Measurements from ENCODE around the gene FGF9.

DNA sequence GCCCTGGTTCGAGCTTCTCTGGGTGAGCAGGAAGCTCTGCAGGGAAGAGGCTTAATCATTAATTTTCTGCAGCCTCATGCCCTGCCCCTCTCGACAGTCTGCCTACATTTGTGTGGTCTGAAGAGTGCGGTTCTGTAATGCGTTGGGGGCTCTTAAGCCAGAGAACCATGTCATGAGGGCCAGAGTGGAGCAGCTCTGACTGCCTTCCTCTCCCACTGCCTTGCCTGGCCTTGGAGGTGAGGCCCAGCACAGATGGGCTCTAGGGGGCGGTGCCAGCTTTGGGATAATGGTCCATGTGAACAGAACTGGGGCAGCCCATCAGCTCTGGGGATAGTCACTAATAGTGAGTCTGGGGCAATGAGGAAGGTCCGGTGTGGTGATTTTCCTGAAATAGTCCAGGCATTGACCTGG lies 5.7 kb downstream of the FGF9 start:
- TF ChIP-seq SREBF2 (IDR thresholded peaks at IDR 0.05) (no peak), RCOR1 (IDR thresholded peaks at IDR 0.05; ENCODE audit: low read depth, low read length) (no peak), EHMT2 (IDR thresholded peaks at IDR 0.05; ENCODE audit: low read depth) (no peak), RARB (CRISPR knock-in tag; IDR thresholded peaks at IDR 0.05) (no peak), MAZ (IDR thresholded peaks at IDR 0.05; ENCODE audit: borderline replicate concordance, low read depth, low read length) (no peak), EP300 (IDR thresholded peaks at IDR 0.05) (no peak)
- TF ChIP-seq, protein P1, sequence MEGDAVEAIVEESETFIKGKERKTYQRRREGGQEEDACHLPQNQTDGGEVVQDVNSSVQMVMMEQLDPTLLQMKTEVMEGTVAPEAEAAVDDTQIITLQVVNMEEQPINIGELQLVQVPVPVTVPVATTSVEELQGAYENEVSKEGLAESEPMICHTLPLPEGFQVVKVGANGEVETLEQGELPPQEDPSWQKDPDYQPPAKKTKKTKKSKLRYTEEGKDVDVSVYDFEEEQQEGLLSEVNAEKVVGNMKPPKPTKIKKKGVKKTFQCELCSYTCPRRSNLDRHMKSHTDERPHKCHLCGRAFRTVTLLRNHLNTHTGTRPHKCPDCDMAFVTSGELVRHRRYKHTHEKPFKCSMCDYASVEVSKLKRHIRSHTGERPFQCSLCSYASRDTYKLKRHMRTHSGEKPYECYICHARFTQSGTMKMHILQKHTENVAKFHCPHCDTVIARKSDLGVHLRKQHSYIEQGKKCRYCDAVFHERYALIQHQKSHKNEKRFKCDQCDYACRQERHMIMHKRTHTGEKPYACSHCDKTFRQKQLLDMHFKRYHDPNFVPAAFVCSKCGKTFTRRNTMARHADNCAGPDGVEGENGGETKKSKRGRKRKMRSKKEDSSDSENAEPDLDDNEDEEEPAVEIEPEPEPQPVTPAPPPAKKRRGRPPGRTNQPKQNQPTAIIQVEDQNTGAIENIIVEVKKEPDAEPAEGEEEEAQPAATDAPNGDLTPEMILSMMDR (IDR thresholded peaks at IDR 0.05), result no peak

All from A549 (cell line).